ENCODE results near the gene SPAG7. TPM values are rescaled to one million over a fixed set of nuclear protein-coding genes. Genes with fewer than 3 reads are reported as not detected.

SPAG7 gene
- total and polyA plus RNA-seq, 4 donors = 18.6 to 66.3 (median 26.0) TPM

DNA sequence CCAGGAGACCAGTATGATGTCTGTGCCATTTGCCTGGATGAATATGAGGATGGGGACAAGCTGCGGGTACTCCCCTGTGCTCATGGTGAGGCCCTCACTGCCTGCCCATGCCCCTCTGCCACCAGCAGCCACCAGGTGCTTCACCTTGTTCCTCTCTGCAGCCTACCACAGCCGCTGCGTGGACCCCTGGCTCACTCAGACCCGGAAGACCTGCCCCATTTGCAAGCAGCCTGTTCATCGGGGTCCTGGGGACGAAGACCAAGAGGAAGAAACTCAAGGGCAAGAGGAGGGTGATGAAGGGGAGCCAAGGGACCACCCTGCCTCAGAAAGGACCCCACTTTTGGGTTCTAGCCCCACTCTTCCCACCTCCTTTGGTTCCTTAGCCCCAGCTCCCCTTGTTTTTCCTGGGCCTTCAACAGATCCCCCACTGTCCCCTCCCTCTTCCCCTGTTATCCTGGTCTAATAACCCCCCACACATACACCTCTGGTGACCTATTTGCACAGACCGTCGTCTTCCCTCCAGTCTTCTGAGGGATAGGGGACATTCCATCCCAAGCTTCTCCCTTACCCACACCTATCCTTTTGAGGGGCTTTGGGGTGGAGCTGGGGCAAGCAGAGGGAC is 23.0 kb downstream of the SPAG7 start:
- Histone ChIP-seq H3K27me3 (ENCODE audit: control insufficient read depth in 4 of 4, insufficient read depth in 4 of 4, low read length in 3 of 4) (no peaks in the 10 kb centered on the region), H3K9me3 (ENCODE audit: control insufficient read depth in 4 of 4, low read length in 3 of 4) (no peaks in the 10 kb centered on the region), H3K27ac (ENCODE audit: low read depth in 1 of 2, low read length in 2 of 2) (peak overlapping the region; percentile 65 to 73), H3K36me3 (ENCODE audit: control insufficient read depth in 4 of 4, insufficient read depth in 3 of 4, low read depth in 1 of 4, low read length in 3 of 4) (peaks cover 6 to 26% (median 12%) of the 10 kb centered on the region in 4 donors), H3K4me3 (ENCODE audit: low read depth in 1 of 3, low read length in 3 of 3) (no peak overlapping the region), H3K4me1 (ENCODE audit: control insufficient read depth in 4 of 4, insufficient read depth in 4 of 4, low read length in 3 of 4) (peaks cover 5 to 54% (median 42%) of the 10 kb centered on the region in 4 donors), H3K9ac (ENCODE audit: low read depth in 1 of 2, low read length in 2 of 2) (peak overlapping the region in 1 of 2 donors; percentile 1)
- TF ChIP-seq CTCF (IDR thresholded peaks at IDR 0.05; ENCODE audit: low read depth, low read length, missing input control) (no peak), ATF3 (IDR thresholded peaks at IDR 0.05) (no peak), GABPA (IDR thresholded peaks at IDR 0.05 in 1 of 2, conservative IDR thresholded peaks at IDR 0.05 in 1 of 2) (no peak), FOXA2 (IDR thresholded peaks at IDR 0.05) (no peak), YY1 (IDR thresholded peaks at IDR 0.05) (no peak)
- DNase-seq (ENCODE audit: low spot score) = no peak
- 63% methylated on average over 8 of the region's 8 CpGs for WGBS

DNA sequence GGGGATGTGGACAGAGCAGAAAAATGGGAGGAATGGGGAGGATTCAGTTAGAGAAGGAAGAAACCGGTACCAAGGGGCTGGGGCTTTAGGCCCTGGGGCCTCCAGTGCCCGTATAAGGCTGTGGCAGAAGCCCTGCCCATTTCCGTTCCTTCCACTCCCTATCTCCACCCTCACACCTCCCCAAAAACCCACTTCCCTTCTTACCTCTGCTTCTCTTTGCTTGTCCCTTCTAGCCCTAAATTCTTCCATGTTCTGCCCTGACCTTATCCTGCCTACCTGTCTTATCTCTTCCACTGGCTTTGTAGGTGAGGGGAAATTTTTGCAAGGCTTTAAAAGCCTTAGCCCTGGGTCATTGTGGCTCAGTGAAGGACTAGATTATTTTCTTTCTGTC is 23.5 kb downstream of the SPAG7 start:
- H3K27me3 ChIP-seq (ENCODE audit: control insufficient read depth in 4 of 4, insufficient read depth in 4 of 4, low read length in 3 of 4) = no peaks in the 10 kb centered on the region
- no peak overlapping the region for H3K4me3 ChIP-seq (ENCODE audit: low read depth in 1 of 3, low read length in 3 of 3)
- peak overlapping the region; percentile 65 to 73 for H3K27ac ChIP-seq (ENCODE audit: low read depth in 1 of 2, low read length in 2 of 2)
- H3K9me3 ChIP-seq (ENCODE audit: control insufficient read depth in 4 of 4, low read length in 3 of 4) = no peaks in the 10 kb centered on the region
- peaks cover 6 to 26% (median 12%) of the 10 kb centered on the region in 4 donors for H3K36me3 ChIP-seq (ENCODE audit: control insufficient read depth in 4 of 4, insufficient read depth in 3 of 4, low read depth in 1 of 4, low read length in 3 of 4)
- no peak for DNase-seq (ENCODE audit: low spot score)
- H3K4me1 ChIP-seq (ENCODE audit: control insufficient read depth in 4 of 4, insufficient read depth in 4 of 4, low read length in 3 of 4) = peaks cover 5 to 57% (median 44%) of the 10 kb centered on the region in 4 donors
- no peak for TF ChIP-seq HNF4A (conservative IDR thresholded peaks at IDR 0.05)
- no peak for TF ChIP-seq HNF4G (IDR thresholded peaks at IDR 0.05)
- TF ChIP-seq FOXA2 (IDR thresholded peaks at IDR 0.05) = no peak
- no peak for TF ChIP-seq RXRA (IDR thresholded peaks at IDR 0.05)
- no peak for TF ChIP-seq SP1 (IDR thresholded peaks at IDR 0.05)
- TF ChIP-seq EGR1 (IDR thresholded peaks at IDR 0.05; ENCODE audit: low read depth in 2 of 2) = no peak
- no peak for TF ChIP-seq YY1 (IDR thresholded peaks at IDR 0.05)
- no peak for TF ChIP-seq ZBTB33 (IDR thresholded peaks at IDR 0.05)
- TF ChIP-seq, protein P1, sequence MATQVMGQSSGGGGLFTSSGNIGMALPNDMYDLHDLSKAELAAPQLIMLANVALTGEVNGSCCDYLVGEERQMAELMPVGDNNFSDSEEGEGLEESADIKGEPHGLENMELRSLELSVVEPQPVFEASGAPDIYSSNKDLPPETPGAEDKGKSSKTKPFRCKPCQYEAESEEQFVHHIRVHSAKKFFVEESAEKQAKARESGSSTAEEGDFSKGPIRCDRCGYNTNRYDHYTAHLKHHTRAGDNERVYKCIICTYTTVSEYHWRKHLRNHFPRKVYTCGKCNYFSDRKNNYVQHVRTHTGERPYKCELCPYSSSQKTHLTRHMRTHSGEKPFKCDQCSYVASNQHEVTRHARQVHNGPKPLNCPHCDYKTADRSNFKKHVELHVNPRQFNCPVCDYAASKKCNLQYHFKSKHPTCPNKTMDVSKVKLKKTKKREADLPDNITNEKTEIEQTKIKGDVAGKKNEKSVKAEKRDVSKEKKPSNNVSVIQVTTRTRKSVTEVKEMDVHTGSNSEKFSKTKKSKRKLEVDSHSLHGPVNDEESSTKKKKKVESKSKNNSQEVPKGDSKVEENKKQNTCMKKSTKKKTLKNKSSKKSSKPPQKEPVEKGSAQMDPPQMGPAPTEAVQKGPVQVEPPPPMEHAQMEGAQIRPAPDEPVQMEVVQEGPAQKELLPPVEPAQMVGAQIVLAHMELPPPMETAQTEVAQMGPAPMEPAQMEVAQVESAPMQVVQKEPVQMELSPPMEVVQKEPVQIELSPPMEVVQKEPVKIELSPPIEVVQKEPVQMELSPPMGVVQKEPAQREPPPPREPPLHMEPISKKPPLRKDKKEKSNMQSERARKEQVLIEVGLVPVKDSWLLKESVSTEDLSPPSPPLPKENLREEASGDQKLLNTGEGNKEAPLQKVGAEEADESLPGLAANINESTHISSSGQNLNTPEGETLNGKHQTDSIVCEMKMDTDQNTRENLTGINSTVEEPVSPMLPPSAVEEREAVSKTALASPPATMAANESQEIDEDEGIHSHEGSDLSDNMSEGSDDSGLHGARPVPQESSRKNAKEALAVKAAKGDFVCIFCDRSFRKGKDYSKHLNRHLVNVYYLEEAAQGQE (IDR thresholded peaks at IDR 0.05) = no peak
- no peak for TF ChIP-seq MAX (IDR thresholded peaks at IDR 0.05)
- 56% methylated on average over 3 of the region's 3 CpGs for WGBS
- no peak overlapping the region for H3K9ac ChIP-seq (ENCODE audit: low read depth in 1 of 2, low read length in 2 of 2)
